CD4-positive, alpha-beta T cell treated with Interleukin-15 for 4 hours (primary cell): ENCODE data around the gene FCRL3.

Experiments used
- DNase-seq: peaks from one replicate; pipeline ENCODE4 v3.0.0-alpha.2; 2020; ENCODE audit warnings: low spot score

FCRL3 gene

GRCh38 chr1:157678721-157679120 is 21.8 kb downstream of the FCRL3 start:
- DNase-seq = no peak

GRCh38 chr1:157673008-157673407 is 27.6 kb downstream of the FCRL3 start:
- DNase-seq = no peak

- DNase-seq = no peak
Observed at GRCh38 chr1:157671895-157672294, 28.7 kb downstream of the FCRL3 start.

- DNase-seq = no peak
Observed at GRCh38 chr1:157659576-157660247, 40.9 kb downstream of the FCRL3 start.

- DNase-seq = no peak
Observed at GRCh38 chr1:157658571-157658970, 42.0 kb downstream of the FCRL3 start.

- no peak for DNase-seq
Observed at GRCh38 chr1:157653494-157653873, 47.1 kb downstream of the FCRL3 start.

GRCh38 chr1:157652859-157653493 is 47.6 kb downstream of the FCRL3 start:
- no peak for DNase-seq

GRCh38 chr1:157648317-157648716 is 52.3 kb downstream of the FCRL3 start:
- no peak for DNase-seq

- no peak for DNase-seq
Observed at GRCh38 chr1:157646144-157646543, 54.4 kb downstream of the FCRL3 start.

- DNase-seq = no peak
Observed at GRCh38 chr1:157641177-157641576, 59.4 kb downstream of the FCRL3 start.

- no peak for DNase-seq
Observed at GRCh38 chr1:157639800-157640199, 60.8 kb downstream of the FCRL3 start.

- DNase-seq = peak; percentile 1
Observed at GRCh38 chr1:157628773-157629172, 71.8 kb downstream of the FCRL3 start.
